GM12872 (cell line): Measurements from ENCODE around the gene INO80C.

ENCODE experiments used
- TF ChIP-seq, protein P1 (sequence below): IDR thresholded peaks from 3 replicates; pipeline ENCODE4 v1.5.1; 2011; ENCODE audit warnings: low read depth, mild to moderate bottlenecking, low read length, moderate library complexity; ENCODE audit not compliant: insufficient read depth

Gene INO80C

GRCh38 chr18:35497370-35498197 lies at the start of gene INO80C:
Gene INO80C, minus strand, starts transcription at chr18:35497960. Its CDS starts 86 bp downstream, at chr18:35497874.
- TF ChIP-seq, protein P1, sequence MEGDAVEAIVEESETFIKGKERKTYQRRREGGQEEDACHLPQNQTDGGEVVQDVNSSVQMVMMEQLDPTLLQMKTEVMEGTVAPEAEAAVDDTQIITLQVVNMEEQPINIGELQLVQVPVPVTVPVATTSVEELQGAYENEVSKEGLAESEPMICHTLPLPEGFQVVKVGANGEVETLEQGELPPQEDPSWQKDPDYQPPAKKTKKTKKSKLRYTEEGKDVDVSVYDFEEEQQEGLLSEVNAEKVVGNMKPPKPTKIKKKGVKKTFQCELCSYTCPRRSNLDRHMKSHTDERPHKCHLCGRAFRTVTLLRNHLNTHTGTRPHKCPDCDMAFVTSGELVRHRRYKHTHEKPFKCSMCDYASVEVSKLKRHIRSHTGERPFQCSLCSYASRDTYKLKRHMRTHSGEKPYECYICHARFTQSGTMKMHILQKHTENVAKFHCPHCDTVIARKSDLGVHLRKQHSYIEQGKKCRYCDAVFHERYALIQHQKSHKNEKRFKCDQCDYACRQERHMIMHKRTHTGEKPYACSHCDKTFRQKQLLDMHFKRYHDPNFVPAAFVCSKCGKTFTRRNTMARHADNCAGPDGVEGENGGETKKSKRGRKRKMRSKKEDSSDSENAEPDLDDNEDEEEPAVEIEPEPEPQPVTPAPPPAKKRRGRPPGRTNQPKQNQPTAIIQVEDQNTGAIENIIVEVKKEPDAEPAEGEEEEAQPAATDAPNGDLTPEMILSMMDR: no peak

DNA sequence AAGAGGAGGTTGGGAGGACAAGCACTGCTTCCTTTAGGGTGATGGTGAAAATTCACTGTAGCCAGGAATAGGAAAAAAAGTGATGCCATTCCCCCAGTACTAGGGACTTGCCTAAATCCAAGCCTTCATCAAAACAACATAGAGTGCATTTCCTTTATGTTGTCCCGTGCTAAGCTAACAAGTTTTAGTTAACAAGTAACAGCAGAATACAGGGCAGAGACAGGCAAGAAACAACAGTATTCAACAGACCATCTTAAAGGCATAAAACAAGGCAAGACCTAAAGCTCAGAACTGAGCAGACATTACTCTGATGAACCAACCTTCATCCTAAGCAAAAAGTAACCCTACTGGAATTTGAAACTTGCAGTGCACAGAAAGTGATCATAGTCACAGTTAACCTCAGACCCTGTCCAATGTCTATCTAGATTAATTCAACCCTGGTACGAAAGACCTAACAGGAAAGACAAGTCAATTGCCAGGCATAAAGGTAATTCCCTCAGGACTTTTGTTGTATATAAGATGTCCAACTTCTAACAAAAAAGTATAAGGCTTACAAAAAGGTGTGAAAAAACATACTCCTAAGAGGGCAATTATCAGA lies 49.3 kb upstream of the INO80C start:
- TF ChIP-seq, protein P1: no peak

GRCh38 chr18:35542356-35542755 lies 44.6 kb upstream of the INO80C start:
- TF ChIP-seq, protein P1: no peak

GRCh38 chr18:35535297-35535696 lies 37.5 kb upstream of the INO80C start:
- TF ChIP-seq, protein P1: no peak

GRCh38 chr18:35533916-35534405 lies 36.2 kb upstream of the INO80C start:
- TF ChIP-seq, protein P1: no peak

DNA sequence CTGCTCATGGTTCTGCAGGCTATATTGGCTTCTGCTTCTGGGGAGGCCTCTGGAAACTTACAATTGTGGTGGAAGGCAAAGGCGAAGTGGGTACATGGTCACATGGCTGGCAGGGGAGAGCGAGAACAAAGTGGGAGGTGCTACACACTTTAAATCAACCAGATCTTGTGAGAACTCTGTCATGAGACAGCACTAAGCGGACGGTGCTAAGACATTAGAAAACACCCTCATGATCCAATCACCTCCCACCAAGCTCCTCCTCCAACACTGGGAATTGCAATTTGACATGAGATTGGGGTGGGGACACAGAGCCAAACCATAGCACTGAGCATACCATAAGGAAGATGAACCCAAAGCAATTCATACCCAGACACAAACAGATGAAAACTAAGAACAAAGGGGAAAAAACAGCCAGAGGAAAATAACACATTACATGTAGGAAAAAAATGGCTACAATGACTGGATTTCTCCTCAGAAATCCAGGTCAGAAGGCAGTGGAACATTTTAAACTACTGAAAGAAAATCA lies 31.1 kb upstream of the INO80C start:
- TF ChIP-seq, protein P1: no peak

DNA sequence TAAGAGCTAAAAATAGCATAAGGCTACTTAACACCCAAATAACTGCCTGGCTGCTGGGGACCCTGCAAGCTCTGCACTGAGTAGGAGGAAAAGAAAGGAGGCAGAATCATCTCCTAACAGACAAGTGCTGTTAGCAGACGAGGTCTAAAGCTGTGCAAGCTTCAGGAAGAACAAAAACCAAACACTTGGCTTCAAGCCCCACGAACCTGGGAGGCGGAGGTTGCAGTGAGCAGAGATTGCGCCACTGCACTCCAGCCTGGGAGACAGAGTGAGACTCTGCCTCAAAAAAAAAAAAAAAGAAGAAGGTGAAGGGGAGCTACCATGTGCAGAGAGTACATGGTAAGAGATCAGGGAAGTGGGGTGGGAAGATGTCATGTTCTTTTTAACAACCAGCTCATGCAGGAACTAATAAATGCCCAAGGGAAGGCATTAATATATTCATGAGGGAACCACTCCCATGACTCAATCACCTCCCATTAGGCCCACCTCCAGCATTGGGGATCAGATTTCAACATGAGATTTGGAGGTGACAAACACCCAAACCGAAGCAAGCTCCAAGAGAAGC lies 28.8 kb upstream of the INO80C start:
- TF ChIP-seq, protein P1: no peak
